Endothelial cell of umbilical vein (primary cell): Measurements from ENCODE around the gene TLCD5. TPM values are rescaled to one million over a fixed set of nuclear protein-coding genes. Genes with fewer than 3 reads are reported as not detected.
A peak's percentile ranks its signal among the peaks of the same experiment; 100 is the strongest.

Experiments
- BruUV-seq: library from RNA; stranded (reverse); fragments of 400-500 nt; replicated peaks from 2 replicates; lab custom pipeline; 2021; lab: Mats Ljungman, UMichigan
- CTCF ChIA-PET: fragments of 300-600, 350-600 bp; sonication (Branson Sonifier 250); formaldehyde crosslinking; loops from one replicate; lab custom pipeline; 2021; ENCODE audit warnings: antibody characterized with exemption, inconsistent platforms; lab: Charles Lee
- POLR2A ChIA-PET: fragments of 300-600, 350-600 bp; sonication (Branson Sonifier 250); formaldehyde crosslinking; loops from one replicate; lab custom pipeline; 2021; ENCODE audit warnings: antibody characterized with exemption, inconsistent platforms; lab: Charles Lee
- DNase-seq: peaks from one replicate; pipeline ENCODE4 v3.0.0-alpha.2; 2011; ENCODE audit warnings: low read depth, low spot score
- FAIRE-seq: peaks from 2 replicates; lab custom pipeline; 2011; peaks lifted over from hg19 to GRCh38; lab: Jason Lieb, UNC
- H2AFZ ChIP-seq: 2 replicates; pipeline ENCODE4 v1.6.0; 2012; ENCODE audit warnings: low read depth, low read length, control low read depth, inconsistent platforms
- H3K27ac ChIP-seq: 2 replicates; pipeline ENCODE4 v1.5.1; 2011; ENCODE audit warnings: low read depth, mild to moderate bottlenecking, control low read depth, low read length, moderate library complexity; ENCODE audit not compliant: insufficient read depth
- H3K27me3 ChIP-seq, 2 experiments: 2 replicates each; pipeline versions ENCODE4 v1.6.0 to v1.6.1; 2011; ENCODE audit warnings: low read length in 2 of 2, mixed read lengths in 1 of 2; ENCODE audit not compliant: control insufficient read depth in 2 of 2, insufficient read depth in 2 of 2
- H3K36me3 ChIP-seq, 2 experiments: 2 replicates in 1 of 2; 3 replicates in 1 of 2; pipeline ENCODE4 v1.5.1; 2011; ENCODE audit warnings: low read length in 2 of 2, mild to moderate bottlenecking in 1 of 2, moderate library complexity in 1 of 2; ENCODE audit not compliant: control insufficient read depth in 2 of 2, insufficient read depth in 2 of 2; ENCODE audit errors: extremely low read depth in 1 of 2
- H3K4me1 ChIP-seq: 3 replicates; pipeline ENCODE4 v1.5.1; 2011; ENCODE audit warnings: mild to moderate bottlenecking, low read length; ENCODE audit not compliant: control insufficient read depth, insufficient read depth; ENCODE audit errors: extremely low read depth
- H3K4me2 ChIP-seq: 2 replicates; pipeline ENCODE4 v1.6.1; 2011; ENCODE audit warnings: low read length, control low read depth, mixed read lengths; ENCODE audit not compliant: insufficient read depth
- H3K4me3 ChIP-seq, 3 experiments: fragments of 200-600 bp in 1 of 3; sonication (generic), shearing (Covaris generic) in 1 of 3; replicated peaks in 1 of 3; 2 replicates each; pipeline ENCODE4 v1.5.1; 2011 to 2016; ENCODE audit warnings: control low read depth in 3 of 3, low read length in 3 of 3, mild to moderate bottlenecking in 2 of 3, inconsistent platforms in 1 of 3, low read depth in 1 of 3, moderate library complexity in 1 of 3; ENCODE audit not compliant: insufficient read depth in 1 of 3
- H3K79me2 ChIP-seq: 2 replicates; pipeline ENCODE4 v1.6.0; 2012; ENCODE audit warnings: low read length, inconsistent platforms; ENCODE audit not compliant: control insufficient read depth, insufficient read depth
- H3K9ac ChIP-seq: replicated peaks from 2 replicates; pipeline ENCODE3; 2011; ENCODE audit warnings: low read length, control low read depth; ENCODE audit not compliant: insufficient read depth; ENCODE audit errors: extremely low read depth
- H3K9me1 ChIP-seq: replicated peaks from 3 replicates; pipeline ENCODE4 v1.6.0; 2011; ENCODE audit warnings: mild to moderate bottlenecking, low read length; ENCODE audit not compliant: control insufficient read depth, insufficient read depth; ENCODE audit errors: extremely low read depth
- H3K9me3 ChIP-seq: replicated peaks from 2 replicates; pipeline ENCODE4 v1.5.1; 2012; ENCODE audit warnings: low read length, inconsistent platforms; ENCODE audit not compliant: control insufficient read depth, insufficient read depth
- H4K20me1 ChIP-seq: replicated peaks from 2 replicates; pipeline ENCODE3; 2011; ENCODE audit warnings: mild to moderate bottlenecking, low read length; ENCODE audit not compliant: control insufficient read depth, insufficient read depth; ENCODE audit errors: extremely low read depth
- EZH2 ChIP-seq: IDR thresholded peaks from 2 replicates; pipeline ENCODE4 v1.6.1; 2012; ENCODE audit warnings: borderline replicate concordance, low read depth, mild to moderate bottlenecking, moderate library complexity, low read length, inconsistent platforms; ENCODE audit not compliant: severe bottlenecking
- FOS ChIP-seq: IDR thresholded peaks from 2 replicates; pipeline ENCODE4 v1.6.1; 2011; ENCODE audit warnings: mild to moderate bottlenecking, low read length, moderate library complexity, borderline replicate concordance; ENCODE audit not compliant: insufficient read depth
- JUN ChIP-seq: IDR thresholded peaks from 2 replicates; pipeline ENCODE4 v1.6.1; 2011; ENCODE audit warnings: borderline replicate concordance, low read depth; ENCODE audit not compliant: insufficient read length, insufficient read depth
- MYC ChIP-seq: IDR thresholded peaks from one replicate; pipeline ENCODE4 v1.6.1; 2011; ENCODE audit warnings: mild to moderate bottlenecking, low read depth, low read length
- dilution Hi-C: fragments of 300-500 bp; cut with MboI; formaldehyde crosslinking; loops from one replicate; pipeline ENCODE4 v1.15.0; 2019; ENCODE audit warnings: low sequenced_read_pairs; ENCODE audit not compliant: extremely low pct_ligation_motif_present
- intact Hi-C: fragments of 100-400 bp; cut with micrococcal nuclease; formaldehyde crosslinking; loops from one replicate; pipeline ENCODE4 v1.10.0; 2022
- polyA plus RNA-seq, 4 experiments: library from polyadenylated mRNA; depleted of rRNA in 3 of 4; stranded (reverse) in 3 of 4; unstranded in 1 of 4; fragments of >200 nt; gene quantifications; 2 replicates each; pipeline versions ENCODE4 v1.2.1 to v1.2.3, GENCODE V29; 2011 to 2012; ENCODE audit warnings: missing spikeins in 1 of 4
- total RNA-seq: library from RNA; stranded (reverse); gene quantifications from 2 replicates; pipeline ENCODE4 v1.2.3, GENCODE V29; 2021

Gene TLCD5
- total and polyA plus RNA-seq, 2 donors (not counting 3 experiments of a cell fraction or from before 2014, with no cell fraction given): 6.3 to 9.7 TPM

DNA sequence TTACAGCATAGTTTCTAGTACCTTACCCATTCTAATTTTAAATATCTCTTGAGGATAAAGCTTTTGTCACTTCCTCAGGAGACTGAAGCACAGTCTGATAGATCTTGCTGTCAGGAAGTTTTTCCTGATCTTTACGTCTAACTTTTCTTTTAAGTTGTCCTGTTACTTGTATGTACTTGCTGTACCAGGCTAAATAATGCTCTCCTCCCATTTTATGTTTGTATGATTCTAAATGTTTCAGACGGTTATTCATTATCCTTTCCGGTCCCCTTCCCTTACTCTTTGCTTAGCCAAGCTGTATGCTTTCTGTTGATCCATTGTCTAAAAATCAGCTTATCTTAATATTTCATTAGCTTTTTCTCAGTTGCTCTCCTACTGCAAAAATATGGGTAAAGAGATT, 17.1 kb downstream of the TLCD5 start:
- BruUV-seq: no TSS peak
- peaks cover 62% of the 10 kb centered on the region for H3K4me1 ChIP-seq
- H3K27me3 ChIP-seq: no peaks in the 10 kb centered on the region
- DNase-seq: peak; percentile 69
- intact Hi-C loops: loop anchor here (1.0 kb wide), 1 partner anchor 59 kb away; no protein-coding TSS in a partner anchor
- H4K20me1 ChIP-seq: peaks cover 10% of the 10 kb centered on the region
- ChIA-PET CTCF (interaction anchor here (0.7 to 1.7 kb wide), 9 partner anchors 8 to 93 kb away, joined by 3 to 6 read pairs (median 4); no protein-coding TSS in a partner anchor), POLR2A (no interaction called here)
- no peaks in the 10 kb centered on the region for H3K9me1 ChIP-seq
- peak overlapping the region in 1 of 3 experiments; percentile 35 for H3K4me3 ChIP-seq
- TF ChIP-seq FOS (no peak), EZH2 (no peak)
- no peaks in the 10 kb centered on the region for H3K36me3 ChIP-seq
- H3K4me2 ChIP-seq: peak overlapping the region; percentile 79
- dilution Hi-C loops: loop anchor here (10.0 kb wide), 1 partner anchor 73 kb away; no protein-coding TSS in a partner anchor
- no peaks in the 10 kb centered on the region for H3K9me3 ChIP-seq
- H3K79me2 ChIP-seq: peaks cover 100% of the 10 kb centered on the region
- FAIRE-seq: no peak
- H3K9ac ChIP-seq: no peak overlapping the region
- H3K27ac ChIP-seq: peak overlapping the region; percentile 42
- no peak overlapping the region for H2AFZ ChIP-seq

DNA sequence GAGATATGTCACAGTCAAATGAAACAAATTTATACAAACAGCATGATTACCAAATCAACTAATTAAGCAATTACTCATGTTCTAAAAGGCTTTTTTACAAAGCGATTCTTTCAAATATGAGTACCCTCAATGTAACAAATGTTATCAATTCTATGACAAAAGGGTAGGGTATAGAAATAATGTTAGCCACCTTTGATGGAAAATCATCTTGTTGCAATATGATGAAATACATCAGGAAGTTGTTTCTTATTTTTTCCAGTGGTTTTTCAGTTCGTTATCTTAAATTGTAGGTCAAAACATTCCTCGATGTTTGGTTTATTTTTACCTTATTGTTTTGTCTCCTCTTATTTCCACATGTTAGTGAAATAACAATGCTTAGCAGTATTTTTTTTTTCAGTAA, 17.6 kb downstream of the TLCD5 start:
- peak overlapping the region; percentile 79 for H3K4me2 ChIP-seq
- H2AFZ ChIP-seq: no peak overlapping the region
- H3K27me3 ChIP-seq: no peaks in the 10 kb centered on the region
- no TSS peak for BruUV-seq
- peaks cover 62% of the 10 kb centered on the region for H3K4me1 ChIP-seq
- DNase-seq: no peak
- no peak overlapping the region for H3K9ac ChIP-seq
- H3K9me1 ChIP-seq: no peaks in the 10 kb centered on the region
- FAIRE-seq: no peak
- no peak overlapping the region for H3K27ac ChIP-seq
- POLR2A ChIA-PET: no interaction called here
- intact Hi-C loops (loop anchor here (1.0 kb wide), 1 partner anchor 59 kb away; no protein-coding TSS in a partner anchor), dilution Hi-C loops (loop anchor here (10.0 kb wide), 1 partner anchor 72 kb away; no protein-coding TSS in a partner anchor)
- no peaks in the 10 kb centered on the region for H3K36me3 ChIP-seq
- no peak overlapping the region for H3K4me3 ChIP-seq
- H4K20me1 ChIP-seq: peaks cover 11% of the 10 kb centered on the region
- H3K9me3 ChIP-seq: no peaks in the 10 kb centered on the region
- CTCF ChIA-PET: interaction anchor here (0.7 to 1.7 kb wide), 6 partner anchors 27 to 93 kb away, joined by 3 to 6 read pairs (median 4); no protein-coding TSS in a partner anchor
- TF ChIP-seq JUN (no peak), FOS (no peak), MYC (no peak), EZH2 (no peak)
- peaks cover 100% of the 10 kb centered on the region for H3K79me2 ChIP-seq
